Stimulated activated CD4-positive, alpha-beta T cell treated with anti-CD3 and anti-CD28 coated beads, Interleukin-2, amount 100 ng/mL, for 48 hours (primary cell): ENCODE results near the gene KCNJ6.

Experiments
- DNase-seq, 2 donors: peaks; one replicate each; pipeline ENCODE4 v3.0.0-alpha.2; 2020

KCNJ6 gene

GRCh38 chr21:37562920-37563640 is 353.2 kb downstream of the KCNJ6 start:
- peak in 1 of 2 donors; percentile 23 for DNase-seq

DNA sequence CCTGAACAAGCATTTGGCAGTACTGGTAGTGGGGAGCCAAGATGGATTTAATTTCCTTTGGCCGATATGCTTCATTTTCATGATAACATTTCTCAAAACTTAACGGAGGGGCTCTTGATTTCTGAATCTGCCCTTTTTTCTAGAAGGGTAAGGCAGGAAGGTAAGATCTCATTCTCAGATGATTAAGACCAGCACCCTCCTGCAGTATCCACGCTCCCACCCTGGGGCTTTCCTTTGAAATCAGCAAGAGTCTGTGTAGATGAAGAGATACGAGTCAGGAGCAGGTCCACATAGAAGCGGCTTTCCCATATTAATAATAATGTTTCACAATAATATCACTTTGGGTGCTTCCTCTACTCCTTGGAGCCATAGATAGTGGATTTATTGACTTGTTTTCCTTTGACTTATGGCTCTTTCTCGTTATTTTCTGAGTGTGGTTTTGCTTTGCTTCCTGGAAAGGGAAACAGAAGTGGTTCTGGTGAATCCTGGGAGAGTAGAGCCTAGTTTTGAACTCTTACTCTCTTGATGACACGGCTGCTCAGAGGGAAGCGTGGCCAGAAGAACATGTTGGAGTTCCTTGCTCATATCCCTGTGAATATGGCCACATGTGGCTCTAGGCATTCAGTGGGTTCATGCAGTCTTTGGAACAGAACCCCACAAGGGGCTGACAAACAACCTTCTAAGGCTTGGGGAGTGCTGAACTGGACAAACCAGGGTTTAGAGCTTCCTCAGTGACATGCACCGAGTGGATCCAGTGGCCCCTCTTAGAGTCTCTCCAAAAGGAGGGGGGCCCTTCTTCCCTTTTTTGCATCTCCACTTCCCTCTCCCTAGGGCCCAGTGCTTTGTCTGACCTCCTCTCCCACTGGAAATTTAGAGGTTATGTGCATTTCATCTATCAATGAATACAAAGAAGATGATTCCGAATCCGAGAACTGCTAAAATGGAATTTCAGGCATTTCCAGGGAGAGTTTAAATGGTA is 354.0 kb downstream of the KCNJ6 start:
- DNase-seq, result no peak

GRCh38 chr21:37561506-37561905 is 354.8 kb downstream of the KCNJ6 start:
- DNase-seq, result no peak

- DNase-seq, result no peak
Measured at GRCh38 chr21:37560385-37560784, 355.9 kb downstream of the KCNJ6 start.

DNA sequence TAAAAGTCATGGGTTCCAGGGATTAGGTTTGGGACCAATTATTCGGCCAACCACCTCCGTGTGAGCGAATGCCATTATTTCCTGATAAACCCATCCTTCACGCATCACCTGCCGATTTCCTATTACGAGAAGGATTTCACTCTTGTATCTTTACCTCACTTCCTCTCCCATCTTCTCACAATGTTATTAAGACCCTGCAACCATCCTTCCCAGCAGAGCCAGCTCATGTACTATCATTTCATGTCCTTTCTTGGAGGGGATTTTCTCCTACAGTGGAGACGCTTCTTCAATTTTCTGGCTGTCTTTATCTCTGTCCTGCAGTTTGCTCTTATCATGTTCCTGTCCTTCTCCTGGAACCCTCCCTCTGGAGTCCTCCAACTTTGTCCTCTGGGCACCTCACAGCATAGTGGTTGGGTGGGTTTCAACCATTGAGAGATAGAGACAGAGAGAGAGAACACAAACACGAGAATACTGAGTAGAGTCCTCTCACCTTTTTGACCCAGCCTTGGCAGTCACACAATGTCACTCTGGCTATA is 357.5 kb downstream of the KCNJ6 start:
- no peak for DNase-seq
